Ovary (tissue), 9 donors: Measurements from ENCODE around the gene PRKD3. TPM values are rescaled to one million over a fixed set of nuclear protein-coding genes. Genes with fewer than 3 reads are reported as not detected.

Experiments used
- DNase-seq, 5 donors: peaks; one replicate each; pipeline ENCODE4 v3.0.0-alpha.2; 2019 to 2020
- H3K27ac ChIP-seq, 2 donors: fragments of 200-600 bp; one replicate each; pipeline versions ENCODE4 v1.5.1 to v1.8.0; 2019 to 2022
- H3K27me3 ChIP-seq: fragments of 200-600 bp; one replicate; pipeline ENCODE4 v1.8.0; 2022
- H3K36me3 ChIP-seq: fragments of 200-600 bp; sonication (generic); one replicate; pipeline ENCODE4 v1.5.1; 2019
- H3K4me1 ChIP-seq: one replicate; pipeline ENCODE4 v1.8.1; 2013; ENCODE audit warnings: mild to moderate bottlenecking, moderate library complexity; ENCODE audit not compliant: insufficient read depth
- H3K4me3 ChIP-seq: fragments of 200-600 bp; sonication (generic); one replicate; pipeline ENCODE4 v1.5.1; 2017
- H3K9me3 ChIP-seq, 2 donors: fragments of 200-600 bp in 1 of 2; sonication (generic) in 1 of 2; one replicate each; pipeline versions ENCODE4 v1.5.1 to v1.8.1; 2013 to 2019; ENCODE audit warnings: mild to moderate bottlenecking in 1 of 2, moderate library complexity in 1 of 2
- CTCF ChIP-seq, 3 donors: fragments of 450-650 bp in 2 of 3; fragments of 200-600 bp in 1 of 3; IDR thresholded peaks; one replicate each; pipeline versions ENCODE4 v1.5.1 to v1.8.0; 2016 to 2022; ENCODE audit warnings: antibody characterized with exemption in 3 of 3, mild to moderate bottlenecking in 1 of 3
- EP300 ChIP-seq: sonication (generic); formaldehyde crosslinking; IDR thresholded peaks from one replicate; pipeline ENCODE4 v1.6.1; 2017; ENCODE audit warnings: antibody characterized with exemption
- POLR2A ChIP-seq: fragments of 450-650 bp; IDR thresholded peaks from one replicate; pipeline ENCODE4 v1.6.1; 2017; ENCODE audit warnings: antibody characterized with exemption, mild to moderate bottlenecking, moderate library complexity
- WGBS, 3 donors: extraction: QIAGEN DNeasy Blood & Tissue Kit in 1 of 3; methylation state at CpG; one replicate each; pipeline versions ENCODE4 v1.1.5 to v1.1.7; 2013 to 2017; 5-methylcytosine and 5-hydroxymethylcytosine counted together
- intact Hi-C, 4 donors: fragments of 100-400 bp; cut with DNase I; formaldehyde crosslinking; loops; one replicate each; pipeline versions ENCODE4 v1.11.0 to v1.15.1; 2022 to 2023
- polyA plus RNA-seq, 2 donors: library from polyadenylated mRNA; stranded (reverse); fragments of 200-250 nt in 1 of 2; fragments of 350-450 nt in 1 of 2; fragmentation: Illumina TruSeq in 1 of 2; extraction: RNeasy Lipid Tissue Mini Kit (QIAGEN cat#74804) in 1 of 2; gene quantifications; one replicate each; pipeline ENCODE4 v1.2.3, GENCODE V29; 2013 to 2014
- total RNA-seq, 7 donors: library from RNA; depleted of rRNA in 2 of 7; stranded (reverse); fragments of >200 nt in 2 of 7; fragmentation: NEBNext Ultra II Directional in 3 of 7; extraction: Animal tissue kit (Norgen Biotek cat#: 25700) in 3 of 7; gene quantifications; one replicate each; pipeline versions ENCODE4 v1.1.0 to v1.2.4, GENCODE V29; 2016 to 2023
- donor health status: DM: no; HTN: no; CAD: no; lungs with moderate emphysema.
- donor health status: DM: no; HTN: no; CAD: no.
- donor health status: Bipolar disorder and iron deficiency.
- donor health status: DM: yes; HTN: yes; CAD: no.
- donor health status: DM: no; HTN: no; CAD: no.
- donor health status: DM: yes; HTN: yes; CAD: no.

The PRKD3 gene
- total and polyA plus RNA-seq, 9 donors = 13.7 to 48.8 (median 38.5) TPM

DNA sequence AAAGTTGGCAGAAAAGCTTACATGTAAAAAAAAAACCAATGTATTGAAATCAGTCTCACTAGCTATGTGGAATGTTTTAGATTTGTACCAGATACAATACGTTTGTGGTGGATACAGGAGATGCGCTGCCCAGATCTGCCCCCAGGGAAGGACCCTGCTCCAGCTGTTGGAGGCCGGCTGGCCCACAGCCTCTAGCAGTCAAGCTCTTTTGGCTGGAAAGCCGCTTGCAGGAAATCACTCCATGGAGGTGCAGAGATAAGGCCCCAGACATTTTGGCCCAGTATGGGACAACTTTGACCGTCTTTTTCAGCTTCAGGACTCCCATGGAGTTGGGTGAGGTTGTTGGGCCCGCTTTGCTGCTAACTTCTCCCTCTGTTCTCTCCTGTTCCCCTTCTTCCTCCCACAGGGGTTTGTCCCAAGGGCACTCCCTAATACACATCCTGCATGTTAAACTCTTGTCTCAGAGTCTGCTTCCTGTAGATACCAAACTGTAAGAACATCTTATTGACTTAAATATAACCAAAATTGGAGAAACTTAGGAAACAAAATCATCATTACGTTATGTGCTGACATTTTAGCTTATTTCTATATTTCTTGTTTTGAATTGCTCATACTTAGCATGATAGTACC is 18.1 kb upstream of the PRKD3 start:
- TF ChIP-seq EP300 (no peak), POLR2A (no peak), CTCF (IDR thresholded peaks at IDR 0.05) (no peak)
- no peak overlapping the region for H3K4me3 ChIP-seq
- intact Hi-C loops = no loop called here
- no peak overlapping the region for H3K27ac ChIP-seq
- no peaks in the 10 kb centered on the region for H3K4me1 ChIP-seq
- H3K36me3 ChIP-seq = no peaks in the 10 kb centered on the region
- no peaks in the 10 kb centered on the region for H3K27me3 ChIP-seq
- WGBS, 3 donors = 84 to 90% (median 84%) methylated on average over 7 of the region's 7 CpGs
- no peak for DNase-seq
- no peaks in the 10 kb centered on the region for H3K9me3 ChIP-seq

- TF ChIP-seq EP300 (no peak), POLR2A (no peak), CTCF (IDR thresholded peaks at IDR 0.05) (no peak)
- Histone ChIP-seq H3K27me3 (no peaks in the 10 kb centered on the region), H3K4me1 (no peaks in the 10 kb centered on the region), H3K4me3 (no peak overlapping the region), H3K9me3 (no peaks in the 10 kb centered on the region), H3K27ac (no peak overlapping the region), H3K36me3 (no peaks in the 10 kb centered on the region)
- 78 to 94% (median 83%) methylated on average over 3 of the region's 3 CpGs for WGBS, 3 donors
- intact Hi-C loops = no loop called here
- no peak for DNase-seq
Measured at GRCh38 chr2:37340637-37341036, 16.0 kb upstream of the PRKD3 start.

GRCh38 chr2:37338933-37339332 is 14.3 kb upstream of the PRKD3 start:
- Histone ChIP-seq H3K27ac (no peak overlapping the region), H3K36me3 (no peaks in the 10 kb centered on the region), H3K4me3 (no peak overlapping the region), H3K27me3 (no peaks in the 10 kb centered on the region), H3K4me1 (no peaks in the 10 kb centered on the region), H3K9me3 (no peaks in the 10 kb centered on the region)
- TF ChIP-seq EP300 (no peak), CTCF (IDR thresholded peaks at IDR 0.05) (no peak), POLR2A (no peak)
- intact Hi-C loops = no loop called here
- 82 to 90% (median 88%) methylated on average over 4 of the region's 4 CpGs for WGBS, 3 donors
- DNase-seq = no peak

DNA sequence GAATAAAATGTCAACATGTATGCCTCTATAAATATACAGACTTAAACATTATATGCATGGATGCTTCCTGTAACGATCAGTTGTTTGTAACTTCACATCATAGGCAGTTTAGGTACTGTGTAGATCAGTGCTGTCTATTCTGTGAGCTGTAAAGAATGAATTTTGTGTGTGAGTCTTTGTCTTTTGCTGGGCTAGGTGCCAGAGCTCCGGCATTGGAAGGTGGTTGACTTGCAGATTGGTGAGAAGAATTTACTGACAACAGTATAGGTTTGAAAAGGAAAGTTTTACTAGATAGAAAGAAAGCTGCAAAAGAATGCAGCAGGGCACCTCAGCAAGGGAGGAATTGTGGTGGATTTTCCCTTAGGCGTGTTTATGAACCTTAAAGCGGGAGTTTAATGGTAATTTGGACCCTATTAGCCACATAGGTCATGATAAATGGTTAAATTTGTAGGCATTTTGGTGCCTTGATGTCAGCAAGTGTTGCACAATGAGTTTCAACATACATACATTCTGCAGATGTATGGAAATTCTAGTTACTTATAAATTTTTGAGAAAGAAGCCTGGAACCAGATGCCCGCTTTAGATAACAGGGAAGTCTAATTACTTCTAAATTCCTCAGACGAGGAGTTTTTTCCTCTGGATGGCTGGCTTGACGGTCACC is 13.1 kb upstream of the PRKD3 start:
- intact Hi-C loops = no loop called here
- no peak overlapping the region for H3K27ac ChIP-seq
- no peaks in the 10 kb centered on the region for H3K9me3 ChIP-seq
- H3K27me3 ChIP-seq = no peaks in the 10 kb centered on the region
- no peak for DNase-seq
- no peaks in the 10 kb centered on the region for H3K4me1 ChIP-seq
- H3K36me3 ChIP-seq = no peaks in the 10 kb centered on the region
- H3K4me3 ChIP-seq = no peak overlapping the region
- 78 to 83% (median 79%) methylated on average over 7 of the region's 7 CpGs for WGBS, 3 donors
- TF ChIP-seq CTCF (IDR thresholded peaks at IDR 0.05) (no peak), EP300 (no peak), POLR2A (no peak)
